Urothelium cell line (cell line): ENCODE data around the gene ETFDH.
"Not testable (repeated sequence)": the region's sequence is repeated elsewhere in the genome, so short reads cannot be mapped to it uniquely, and the experiment has no call there.

Source experiments
- DNase-seq: peaks from one replicate; pipeline ENCODE4 v3.0.0; 2011; ENCODE audit warnings: low spot score, mixed read lengths
- FAIRE-seq: peaks from 2 replicates; lab custom pipeline; 2011; peaks lifted over from hg19 to GRCh38; lab: Jason Lieb, UNC

The ETFDH gene

DNA sequence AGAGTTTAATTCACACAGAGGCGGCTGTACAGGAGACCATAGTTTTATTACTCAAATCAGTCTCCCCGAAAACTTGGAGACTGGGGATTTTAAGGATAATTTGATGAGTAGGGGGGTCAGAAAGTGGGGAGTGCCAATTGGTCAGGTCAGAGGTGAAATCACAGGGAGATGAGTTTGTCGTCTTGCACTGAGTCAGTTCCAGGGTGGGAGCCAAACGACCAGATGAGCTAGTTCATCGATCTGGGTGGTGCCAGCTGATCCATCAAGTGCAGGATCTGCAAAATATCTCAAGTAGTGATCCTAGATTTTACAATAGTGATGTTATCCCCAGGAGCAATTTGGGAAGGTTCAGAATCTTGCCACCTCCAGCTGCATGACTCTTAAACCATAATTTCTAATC is 4.0 kb downstream of the ETFDH start:
- FAIRE-seq (no peak), DNase-seq (no peak)

DNA sequence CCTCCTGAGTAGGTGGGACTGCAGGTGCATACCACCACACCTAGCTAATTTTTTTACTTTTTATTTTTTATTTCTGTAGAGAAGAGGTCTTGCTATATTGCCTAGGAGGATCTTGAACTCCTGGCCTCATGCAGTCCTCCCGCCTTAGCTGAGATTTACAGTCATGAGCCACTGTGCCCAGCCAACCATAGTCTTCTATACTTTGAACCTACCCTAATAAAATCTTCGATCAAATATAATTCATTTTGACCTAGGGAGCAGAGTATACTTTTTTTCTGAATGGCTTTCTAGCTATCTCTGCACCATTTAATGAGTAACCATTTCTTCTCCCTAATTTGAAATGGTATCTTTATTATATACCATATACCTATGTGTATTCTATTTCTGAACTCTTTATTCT is 6.7 kb downstream of the ETFDH start:
- no peak for FAIRE-seq

DNA sequence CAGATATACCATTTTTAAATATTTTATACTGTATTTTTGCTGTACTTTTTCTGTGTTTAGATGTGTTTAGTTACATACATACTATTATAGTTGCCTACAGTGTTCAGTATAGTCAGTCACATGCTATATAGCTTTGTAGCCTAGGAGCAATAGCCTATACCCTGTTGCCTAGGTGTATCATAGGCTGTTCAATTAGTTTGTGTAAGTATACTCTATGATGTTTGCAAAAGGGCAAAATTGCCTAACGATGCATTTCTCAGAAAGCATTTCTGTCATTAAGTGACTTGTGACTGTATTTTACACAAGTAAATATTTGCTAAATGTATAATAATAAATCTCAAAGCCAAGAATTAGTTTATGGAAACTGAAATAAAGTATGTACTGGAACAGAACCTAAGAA is 9.5 kb downstream of the ETFDH start:
- no peak for FAIRE-seq

More for the DNA sequence above, 6.7 kb downstream of the ETFDH start:
- DNase-seq: no peak

DNA sequence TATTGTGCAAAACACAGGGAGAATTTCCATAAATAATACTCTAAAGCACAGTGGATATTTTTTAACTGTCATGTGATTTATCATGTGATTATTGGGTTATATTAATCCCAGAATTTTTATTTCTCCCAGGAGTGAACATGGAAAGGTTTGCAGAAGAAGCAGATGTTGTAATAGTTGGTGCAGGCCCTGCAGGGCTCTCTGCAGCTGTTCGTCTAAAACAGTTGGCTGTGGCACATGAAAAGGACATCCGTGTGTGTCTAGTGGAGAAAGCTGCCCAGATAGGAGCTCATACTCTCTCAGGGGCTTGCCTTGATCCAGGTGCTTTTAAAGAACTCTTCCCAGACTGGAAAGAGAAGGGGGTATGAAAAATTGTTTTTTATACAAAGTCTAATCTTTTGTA is 10.0 kb downstream of the ETFDH start:
- FAIRE-seq: no peak
- no peak for DNase-seq

More for the DNA sequence above, 9.5 kb downstream of the ETFDH start:
- no peak for DNase-seq

DNA sequence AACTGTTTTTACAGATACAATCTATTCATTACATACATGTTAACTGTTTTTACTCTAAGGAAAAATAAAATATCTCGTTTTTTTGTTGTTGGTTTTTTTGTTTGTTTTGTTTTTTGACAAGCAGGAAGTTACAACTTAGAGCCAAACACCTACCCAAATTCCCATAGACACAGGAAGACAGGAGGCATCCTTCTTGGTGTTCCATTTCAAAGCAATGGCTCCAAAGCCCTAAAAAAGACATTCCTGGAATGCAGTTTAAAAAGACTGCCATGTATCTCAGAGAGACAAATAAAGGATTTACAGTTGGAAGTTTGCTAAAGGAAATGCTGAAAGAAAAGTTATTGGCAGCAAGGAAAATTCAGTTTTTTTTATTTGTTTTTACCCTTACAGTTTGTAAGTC is 16.7 kb downstream of the ETFDH start:
- DNase-seq (no peak), FAIRE-seq (no peak)

DNA sequence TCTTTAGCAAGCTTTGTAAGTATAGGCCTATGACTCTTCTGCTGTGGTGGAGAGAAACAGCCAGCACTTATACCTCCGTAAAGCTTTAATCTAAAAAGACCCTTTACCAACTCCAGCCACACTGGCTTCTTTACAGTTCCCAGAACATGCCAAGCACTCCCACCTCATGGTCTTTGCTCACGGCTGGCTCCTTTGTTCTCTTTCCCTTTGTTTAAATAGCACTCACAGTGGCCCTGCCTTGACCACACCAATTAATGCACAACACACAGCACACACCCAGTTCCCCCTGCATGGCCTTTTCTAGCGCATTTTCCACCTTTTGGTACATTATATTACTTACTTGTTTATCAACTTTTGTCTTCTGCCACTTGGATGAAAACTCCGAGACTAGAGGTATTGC is 32.2 kb downstream of the ETFDH start:
- DNase-seq (no peak), FAIRE-seq (no peak)

DNA sequence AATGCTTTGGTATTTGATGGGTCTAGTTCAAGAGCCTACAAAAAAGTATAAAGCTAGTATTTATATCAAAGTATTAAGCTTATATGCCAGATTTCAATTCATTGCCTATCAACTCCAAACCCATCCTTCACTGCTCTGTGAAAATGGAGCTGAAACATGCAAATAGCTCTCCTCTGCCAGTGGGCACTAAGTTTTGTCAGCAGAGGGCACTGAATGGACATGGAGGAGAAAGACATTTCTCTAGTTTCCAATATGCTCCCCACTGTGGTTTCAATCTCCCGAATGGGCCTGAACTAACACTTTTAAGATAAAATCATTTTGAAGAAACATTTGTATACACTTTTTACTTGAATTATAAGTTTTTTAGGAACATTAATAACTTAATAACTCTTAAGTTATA is 38.7 kb downstream of the ETFDH start:
- no peak for DNase-seq
- no peak for FAIRE-seq

DNA sequence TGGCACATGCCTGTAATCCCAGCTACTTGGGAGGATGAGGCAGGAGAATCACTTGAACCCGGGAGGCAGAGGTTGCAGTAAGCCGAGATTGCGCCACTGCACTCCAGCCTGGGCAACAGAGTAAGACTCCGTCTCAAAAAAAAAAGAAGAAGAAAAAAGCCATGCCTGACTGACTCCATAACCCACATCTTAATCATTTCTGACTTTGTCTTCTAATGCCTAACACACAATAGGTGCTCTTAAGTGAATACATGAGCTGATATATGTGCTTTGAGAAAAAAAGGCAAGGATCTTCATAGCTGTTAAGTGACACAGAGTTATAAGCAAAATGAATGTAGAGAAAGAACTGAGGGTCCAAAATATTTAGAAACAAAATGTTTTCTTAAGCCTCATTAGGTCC is 40.5 kb downstream of the ETFDH start:
- FAIRE-seq, DNase-seq: not testable (repeated sequence)

DNA sequence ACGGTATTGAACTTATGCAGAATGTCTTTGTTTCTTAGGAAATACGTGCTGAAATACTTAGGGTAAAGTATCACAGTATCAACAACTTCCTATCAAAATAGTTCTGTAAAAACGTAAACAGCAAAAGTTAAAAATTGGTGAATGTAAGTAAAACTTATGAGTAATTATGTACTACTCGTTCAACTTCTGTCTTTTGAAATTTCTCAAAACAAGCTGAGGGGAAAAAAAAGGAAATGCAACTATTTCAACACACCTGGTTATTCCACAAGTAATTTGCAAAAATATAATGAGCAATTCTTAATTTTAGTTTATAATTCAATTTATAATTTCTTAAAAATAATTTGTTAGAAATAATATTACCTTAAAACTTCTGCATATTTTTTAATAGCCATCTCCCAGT is 42.8 kb downstream of the ETFDH start:
- no peak for DNase-seq
- FAIRE-seq: no peak

DNA sequence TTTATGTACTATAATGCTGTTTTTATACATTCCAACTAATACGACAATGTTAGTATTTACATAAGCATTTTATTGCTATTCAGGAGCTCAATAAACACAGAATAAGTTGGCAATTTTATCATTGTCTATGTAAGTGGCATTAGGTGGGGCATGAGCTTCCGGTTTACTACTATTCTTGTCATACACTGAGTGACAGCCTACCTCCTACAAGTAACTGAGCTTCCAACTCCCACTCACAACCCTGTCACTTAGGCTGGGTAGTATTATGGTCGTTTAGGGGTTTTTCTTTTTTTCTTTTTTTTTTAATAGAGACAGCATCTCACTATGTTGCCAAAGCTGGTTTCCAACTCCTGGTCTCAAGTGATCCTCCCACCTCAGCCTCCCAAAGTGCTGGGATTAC is 43.7 kb downstream of the ETFDH start:
- no peak for DNase-seq
- no peak for FAIRE-seq

DNA sequence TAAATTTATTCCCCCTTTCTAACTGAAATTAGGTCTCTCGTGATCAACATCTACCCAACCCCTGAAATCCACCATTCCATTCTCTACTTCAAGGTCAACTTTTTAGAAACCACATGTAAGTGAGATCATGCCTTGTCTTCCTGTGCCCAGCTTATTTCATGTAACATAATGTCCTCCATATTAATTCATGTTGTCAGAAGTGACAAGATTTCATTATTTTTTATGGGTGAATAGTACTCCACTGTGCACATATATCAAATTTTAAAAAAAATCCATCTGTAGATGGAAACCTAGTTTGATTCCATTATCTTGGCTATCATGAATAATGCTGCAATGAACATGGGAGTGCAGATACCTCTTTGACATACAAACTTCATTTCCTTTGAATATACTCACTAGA is 49.6 kb downstream of the ETFDH start:
- FAIRE-seq (no peak), DNase-seq (no peak)

DNA sequence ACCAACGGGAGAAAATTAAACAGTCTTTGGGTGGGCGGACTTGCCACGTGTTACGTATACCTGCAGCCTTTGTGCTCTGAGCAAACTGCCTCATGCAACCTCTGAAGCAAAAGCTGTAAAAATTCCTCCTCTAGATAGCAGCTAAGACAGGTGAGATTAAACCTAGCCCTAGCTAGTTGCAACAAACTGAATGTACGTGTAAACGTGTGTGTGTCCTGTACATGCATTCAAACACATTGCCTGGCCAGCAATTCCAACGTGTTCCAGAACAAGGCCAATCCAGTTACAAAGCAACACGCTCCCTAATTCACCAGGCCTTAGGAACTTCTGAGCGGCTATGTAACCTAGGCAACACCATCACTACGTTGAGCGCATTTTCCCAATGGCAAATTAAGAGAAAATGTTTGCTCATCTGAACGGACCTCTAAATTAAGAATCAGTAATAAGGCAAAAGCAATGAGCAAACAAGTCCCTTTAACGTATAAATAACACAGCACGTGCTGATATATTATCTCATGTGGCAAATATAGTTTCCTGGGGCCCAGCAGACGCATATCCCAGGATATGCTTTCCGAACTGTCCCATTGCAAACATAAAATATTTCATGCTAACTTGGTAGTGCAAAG is 50.3 kb downstream of the ETFDH start:
- peak; percentile 16 for DNase-seq
- peak; percentile 5 for FAIRE-seq

DNA sequence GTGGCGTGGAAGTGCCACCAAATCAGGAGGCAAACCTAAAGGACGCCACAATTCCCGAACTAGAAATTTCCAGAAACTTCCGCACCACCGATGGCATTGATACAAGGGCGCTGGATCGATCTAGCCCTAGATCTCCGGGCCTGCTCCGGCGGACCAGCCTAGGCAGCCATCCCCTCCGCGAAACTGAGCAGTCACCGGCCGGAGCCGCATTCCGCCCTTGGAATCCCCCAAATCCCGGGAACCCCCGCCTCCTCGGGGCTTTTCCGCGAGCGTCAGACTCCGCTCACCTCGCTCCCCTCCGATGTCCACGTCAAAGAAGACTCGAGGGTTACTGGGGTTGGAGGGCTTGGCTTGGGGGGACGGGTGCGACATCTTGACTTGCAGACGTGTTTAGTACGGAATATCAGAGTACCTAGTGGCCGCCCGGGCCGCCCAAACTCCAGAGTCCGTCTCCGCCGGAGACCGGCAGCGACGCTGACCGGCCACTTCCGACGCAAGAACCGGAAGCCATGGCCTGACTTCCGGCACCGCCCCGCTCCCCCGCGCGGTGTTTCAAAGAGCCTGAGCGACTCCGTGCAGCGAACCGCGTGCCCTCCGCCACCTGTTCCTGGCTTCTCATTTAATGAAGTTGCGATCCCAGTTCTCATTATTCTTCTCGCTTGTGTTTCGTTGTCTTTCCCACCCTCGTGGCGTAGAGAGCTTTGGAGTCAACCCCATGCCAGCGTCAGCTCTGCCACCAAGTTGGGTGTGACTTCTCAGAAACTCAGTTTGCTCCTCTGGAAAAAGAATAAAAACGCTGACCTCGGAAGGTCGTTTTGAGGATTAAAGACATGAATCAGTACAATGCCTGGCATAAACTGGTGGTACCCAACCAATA is 51.1 kb downstream of the ETFDH start, which contains the start of gene PPID:
PPID (minus strand) TSS at position 480 of the 877 bp plus-strand sequence; CDS start at position 372, 108 bp downstream.
- DNase-seq (peak; percentile 89), FAIRE-seq (no peak)

DNA sequence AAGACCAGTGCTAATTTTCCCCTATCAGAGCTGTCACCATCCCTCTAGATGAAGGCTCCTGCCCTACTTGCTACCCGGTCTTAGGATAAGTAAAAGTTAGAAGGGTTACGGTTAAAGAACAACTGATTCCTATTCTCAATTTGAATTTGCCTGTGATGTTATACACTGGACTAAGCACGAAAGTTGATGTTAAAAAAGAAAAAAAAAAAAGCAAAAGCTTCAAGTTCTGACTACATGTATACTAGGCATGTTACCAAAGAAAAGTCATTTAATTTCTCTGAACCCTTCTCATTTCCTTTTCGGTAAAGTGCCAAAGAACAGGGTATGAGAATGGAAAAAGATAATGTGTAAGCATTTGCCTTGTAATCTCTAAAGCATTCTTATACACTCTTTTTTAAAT is 52.5 kb downstream of the ETFDH start:
- DNase-seq (no peak), FAIRE-seq (no peak)

DNA sequence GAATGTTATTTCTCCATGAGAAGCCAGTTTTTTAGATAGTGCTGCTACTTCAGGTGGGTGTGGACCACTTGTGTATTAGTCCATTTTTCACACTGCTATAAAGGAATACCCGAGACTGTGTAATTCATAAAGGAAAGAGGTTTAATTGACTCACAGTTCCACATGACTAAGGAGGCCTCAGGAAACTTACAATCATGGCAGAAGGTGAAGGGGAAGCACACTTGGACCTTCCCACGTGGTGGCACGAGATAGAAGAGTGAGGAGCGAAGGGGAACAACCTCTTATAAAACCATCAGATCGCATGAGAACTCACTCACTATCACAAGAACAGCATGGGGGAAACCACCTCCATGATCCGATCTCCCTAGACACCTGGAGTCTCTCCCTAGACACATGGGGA is 54.5 kb downstream of the ETFDH start:
- no peak for FAIRE-seq

DNA sequence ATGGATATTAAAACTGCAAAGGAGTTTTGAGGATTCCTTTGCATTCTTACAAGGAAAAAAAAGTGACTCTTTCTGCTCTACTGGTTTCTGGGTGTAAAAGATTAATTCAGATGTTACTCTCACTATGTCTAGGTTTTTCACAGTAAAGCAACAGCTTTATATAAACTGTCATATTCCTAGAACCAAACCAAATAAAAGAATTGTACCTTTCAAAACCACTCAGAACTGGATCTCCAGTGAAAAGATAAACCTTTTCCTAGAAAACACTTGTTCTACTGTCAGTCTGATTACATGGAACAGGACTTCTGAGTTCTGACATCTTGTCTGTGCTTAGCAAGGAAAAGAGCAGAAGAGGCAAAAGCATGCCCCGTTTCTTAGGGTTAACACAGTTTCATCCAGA is 56.1 kb downstream of the ETFDH start:
- FAIRE-seq: no peak

More for the DNA sequence above, 54.5 kb downstream of the ETFDH start:
- no peak for DNase-seq

DNA sequence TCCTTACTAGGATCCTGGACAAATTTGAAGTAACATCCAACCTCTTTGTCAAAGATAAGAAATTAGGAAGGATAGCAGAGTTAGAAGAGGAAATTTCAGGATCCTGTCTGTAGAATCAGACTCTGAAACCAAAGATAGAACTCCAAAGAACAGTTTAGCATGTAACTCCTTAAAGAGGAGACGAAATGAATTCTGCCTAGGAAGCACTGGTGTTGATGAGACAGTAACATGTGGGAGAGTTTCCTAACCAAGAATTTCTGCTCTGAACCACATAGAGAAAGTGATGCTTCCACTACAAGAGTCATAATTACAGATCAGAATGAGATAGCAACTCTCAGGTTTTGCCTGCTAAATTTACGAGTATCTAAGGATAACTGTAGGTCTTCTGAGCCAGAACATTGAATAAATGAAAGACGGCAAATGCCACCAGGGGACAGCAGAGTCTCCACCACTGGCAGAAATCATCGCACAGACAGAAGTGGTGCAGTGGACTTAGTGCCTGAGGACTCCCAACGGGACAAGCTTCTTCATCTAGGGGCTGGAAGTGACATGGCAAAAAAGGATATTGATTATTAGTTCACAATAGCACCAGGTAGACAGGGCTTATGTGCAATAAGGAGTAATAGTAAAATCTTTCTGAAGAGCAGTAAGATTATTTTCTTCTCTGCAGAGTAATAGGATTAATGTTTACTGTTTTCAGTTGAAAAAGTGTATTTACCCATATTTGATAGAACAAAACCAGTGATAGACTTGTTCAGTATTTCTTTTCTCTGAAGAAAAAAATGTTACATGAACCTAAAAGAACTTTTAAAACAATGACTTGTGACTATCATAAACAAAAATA is 57.8 kb downstream of the ETFDH start:
- FAIRE-seq (no peak), DNase-seq (peak; percentile 55)

More for the DNA sequence above, 56.1 kb downstream of the ETFDH start:
- no peak for DNase-seq

DNA sequence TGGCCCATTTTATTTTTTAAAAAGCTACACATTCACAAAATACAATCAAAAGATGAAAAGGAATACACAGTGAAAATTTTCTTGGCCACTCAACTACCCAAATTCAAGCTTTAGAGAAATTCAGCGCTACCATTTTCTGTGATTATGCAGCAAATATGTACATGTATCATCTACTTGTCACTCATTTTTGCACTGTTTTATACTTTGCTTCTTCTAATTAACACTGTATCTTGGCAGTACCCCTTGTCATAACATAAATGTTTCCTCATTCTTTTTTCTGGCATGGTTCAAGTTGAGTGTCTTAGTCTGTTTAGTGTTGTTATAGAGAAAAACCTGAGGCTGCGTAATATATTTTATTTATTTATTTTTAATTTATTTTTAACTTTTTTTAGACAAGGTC is 66.8 kb downstream of the ETFDH start:
- no peak for FAIRE-seq
- DNase-seq: no peak

DNA sequence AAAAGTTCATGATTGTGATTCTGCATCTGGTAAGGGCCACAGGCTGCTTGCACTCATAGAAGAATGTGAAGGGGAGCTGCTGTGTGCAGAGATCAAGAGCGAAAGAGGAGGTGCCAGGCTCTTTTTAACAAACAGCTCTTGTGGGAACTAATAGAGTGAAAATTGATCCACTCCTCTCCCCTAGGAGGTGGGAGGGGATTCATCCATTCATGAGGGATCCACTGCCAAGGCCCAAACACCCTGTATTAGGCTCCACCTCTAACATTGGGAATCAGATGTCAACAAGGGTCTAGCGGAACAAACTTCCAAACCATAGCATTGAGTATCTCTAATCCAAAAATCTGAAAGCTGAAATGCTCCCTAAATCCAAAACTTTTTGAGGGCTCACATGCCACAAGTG is 67.5 kb downstream of the ETFDH start:
- no peak for DNase-seq
- no peak for FAIRE-seq

DNA sequence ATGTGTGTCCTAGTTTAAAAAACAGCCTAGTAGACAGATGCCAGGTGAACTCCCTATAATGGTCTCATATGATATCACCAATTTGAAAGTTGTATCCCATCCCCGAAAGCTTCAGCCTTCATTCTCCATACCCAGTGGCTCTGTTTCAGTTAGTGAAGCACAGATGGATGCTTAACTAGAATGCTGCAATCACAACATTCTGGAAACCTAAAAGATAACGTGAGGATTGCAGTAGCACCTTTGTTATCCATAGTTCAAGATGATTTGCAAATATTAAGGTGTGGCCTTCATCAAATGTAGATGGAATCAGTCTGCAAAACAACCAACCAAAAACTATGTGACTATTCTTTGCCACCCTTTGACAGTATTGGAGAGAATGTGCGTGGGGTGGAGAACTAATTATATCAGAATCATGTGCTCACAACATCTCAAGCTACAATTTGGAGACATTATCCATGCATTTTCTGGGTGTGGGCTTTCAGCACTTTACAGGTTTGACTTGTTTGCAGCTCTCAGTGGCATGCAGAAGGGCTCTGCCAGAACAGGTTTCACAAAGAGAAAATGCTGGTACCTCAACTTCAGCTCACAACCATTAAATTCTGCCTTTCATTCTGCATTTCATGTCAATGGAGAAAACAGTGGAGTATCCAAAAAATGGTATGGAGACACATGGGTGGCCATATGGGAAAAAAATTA is 69.4 kb downstream of the ETFDH start:
- FAIRE-seq (no peak), DNase-seq (no peak)

DNA sequence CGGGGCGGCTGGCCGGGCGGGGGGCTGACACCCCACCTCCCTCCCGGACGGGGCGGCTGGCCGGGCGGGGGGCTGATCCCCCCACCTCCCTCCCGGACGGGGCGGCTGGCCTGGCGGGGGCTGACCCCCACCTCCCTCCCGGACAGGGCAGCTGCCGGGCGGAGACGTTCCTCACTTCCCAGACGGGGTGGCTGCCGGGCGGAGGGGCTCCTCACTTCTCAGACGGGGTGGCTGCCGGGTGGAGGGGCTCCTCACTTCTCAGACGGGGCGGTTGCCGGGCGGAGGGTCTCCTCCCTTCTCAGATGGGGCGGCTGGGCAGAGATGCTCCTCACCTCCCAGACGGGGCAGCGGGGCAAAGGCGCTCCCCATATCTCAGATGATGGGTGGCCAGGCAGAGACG is 74.4 kb downstream of the ETFDH start:
- FAIRE-seq, DNase-seq: not testable (repeated sequence)
